Endothelial cell of umbilical vein (primary cell): Measurements from ENCODE around the gene TRMT44. TPM values are rescaled to one million over a fixed set of nuclear protein-coding genes. Genes with fewer than 3 reads are reported as not detected.

Experiments
- BruUV-seq: library from RNA; stranded (reverse); fragments of 400-500 nt; replicated peaks from 2 replicates; lab custom pipeline; 2021; lab: Mats Ljungman, UMichigan
- CTCF ChIA-PET: fragments of 300-600, 350-600 bp; sonication (Branson Sonifier 250); formaldehyde crosslinking; loops from one replicate; lab custom pipeline; 2021; ENCODE audit warnings: antibody characterized with exemption, inconsistent platforms; lab: Charles Lee
- POLR2A ChIA-PET: fragments of 300-600, 350-600 bp; sonication (Branson Sonifier 250); formaldehyde crosslinking; loops from one replicate; lab custom pipeline; 2021; ENCODE audit warnings: antibody characterized with exemption, inconsistent platforms; lab: Charles Lee
- DNase-seq: peaks from one replicate; pipeline ENCODE4 v3.0.0-alpha.2; 2011; ENCODE audit warnings: low read depth, low spot score
- FAIRE-seq: peaks from 2 replicates; lab custom pipeline; 2011; peaks lifted over from hg19 to GRCh38; lab: Jason Lieb, UNC
- H2AFZ ChIP-seq: 2 replicates; pipeline ENCODE4 v1.6.0; 2012; ENCODE audit warnings: low read depth, low read length, control low read depth, inconsistent platforms
- H3K27ac ChIP-seq: 2 replicates; pipeline ENCODE4 v1.5.1; 2011; ENCODE audit warnings: low read depth, mild to moderate bottlenecking, control low read depth, low read length, moderate library complexity; ENCODE audit not compliant: insufficient read depth
- H3K27me3 ChIP-seq, 2 experiments: 2 replicates each; pipeline versions ENCODE4 v1.6.0 to v1.6.1; 2011; ENCODE audit warnings: low read length in 2 of 2, mixed read lengths in 1 of 2; ENCODE audit not compliant: control insufficient read depth in 2 of 2, insufficient read depth in 2 of 2
- H3K36me3 ChIP-seq, 2 experiments: 2 replicates in 1 of 2; 3 replicates in 1 of 2; pipeline ENCODE4 v1.5.1; 2011; ENCODE audit warnings: low read length in 2 of 2, mild to moderate bottlenecking in 1 of 2, moderate library complexity in 1 of 2; ENCODE audit not compliant: control insufficient read depth in 2 of 2, insufficient read depth in 2 of 2; ENCODE audit errors: extremely low read depth in 1 of 2
- H3K4me1 ChIP-seq: 3 replicates; pipeline ENCODE4 v1.5.1; 2011; ENCODE audit warnings: mild to moderate bottlenecking, low read length; ENCODE audit not compliant: control insufficient read depth, insufficient read depth; ENCODE audit errors: extremely low read depth
- H3K4me2 ChIP-seq: 2 replicates; pipeline ENCODE4 v1.6.1; 2011; ENCODE audit warnings: low read length, control low read depth, mixed read lengths; ENCODE audit not compliant: insufficient read depth
- H3K4me3 ChIP-seq, 3 experiments: fragments of 200-600 bp in 1 of 3; sonication (generic), shearing (Covaris generic) in 1 of 3; replicated peaks in 1 of 3; 2 replicates each; pipeline ENCODE4 v1.5.1; 2011 to 2016; ENCODE audit warnings: control low read depth in 3 of 3, low read length in 3 of 3, mild to moderate bottlenecking in 2 of 3, inconsistent platforms in 1 of 3, low read depth in 1 of 3, moderate library complexity in 1 of 3; ENCODE audit not compliant: insufficient read depth in 1 of 3
- H3K79me2 ChIP-seq: 2 replicates; pipeline ENCODE4 v1.6.0; 2012; ENCODE audit warnings: low read length, inconsistent platforms; ENCODE audit not compliant: control insufficient read depth, insufficient read depth
- H3K9ac ChIP-seq: replicated peaks from 2 replicates; pipeline ENCODE3; 2011; ENCODE audit warnings: low read length, control low read depth; ENCODE audit not compliant: insufficient read depth; ENCODE audit errors: extremely low read depth
- H3K9me1 ChIP-seq: replicated peaks from 3 replicates; pipeline ENCODE4 v1.6.0; 2011; ENCODE audit warnings: mild to moderate bottlenecking, low read length; ENCODE audit not compliant: control insufficient read depth, insufficient read depth; ENCODE audit errors: extremely low read depth
- H3K9me3 ChIP-seq: replicated peaks from 2 replicates; pipeline ENCODE4 v1.5.1; 2012; ENCODE audit warnings: low read length, inconsistent platforms; ENCODE audit not compliant: control insufficient read depth, insufficient read depth
- H4K20me1 ChIP-seq: replicated peaks from 2 replicates; pipeline ENCODE3; 2011; ENCODE audit warnings: mild to moderate bottlenecking, low read length; ENCODE audit not compliant: control insufficient read depth, insufficient read depth; ENCODE audit errors: extremely low read depth
- FOS ChIP-seq: IDR thresholded peaks from 2 replicates; pipeline ENCODE4 v1.6.1; 2011; ENCODE audit warnings: mild to moderate bottlenecking, low read length, moderate library complexity, borderline replicate concordance; ENCODE audit not compliant: insufficient read depth
- GATA2 ChIP-seq: IDR thresholded peaks from 2 replicates; pipeline ENCODE4 v1.7.0; 2011; ENCODE audit warnings: low read depth, mild to moderate bottlenecking, moderate library complexity, mixed read lengths, low read length; ENCODE audit not compliant: insufficient read length, insufficient read depth
- dilution Hi-C: fragments of 300-500 bp; cut with MboI; formaldehyde crosslinking; loops from one replicate; pipeline ENCODE4 v1.15.0; 2019; ENCODE audit warnings: low sequenced_read_pairs; ENCODE audit not compliant: extremely low pct_ligation_motif_present
- intact Hi-C: fragments of 100-400 bp; cut with micrococcal nuclease; formaldehyde crosslinking; loops from one replicate; pipeline ENCODE4 v1.10.0; 2022
- polyA plus RNA-seq, 4 experiments: library from polyadenylated mRNA; depleted of rRNA in 3 of 4; stranded (reverse) in 3 of 4; unstranded in 1 of 4; fragments of >200 nt; gene quantifications; 2 replicates each; pipeline versions ENCODE4 v1.2.1 to v1.2.3, GENCODE V29; 2011 to 2012; ENCODE audit warnings: missing spikeins in 1 of 4
- total RNA-seq: library from RNA; stranded (reverse); gene quantifications from 2 replicates; pipeline ENCODE4 v1.2.3, GENCODE V29; 2021
- TF ChIP-seq, protein P1 (sequence below), 2 donors: IDR thresholded peaks; 1 replicate in 1 of 2; 2 replicates in 1 of 2; pipeline ENCODE4 v1.5.1; 2011; ENCODE audit warnings: low read length in 2 of 2, mild to moderate bottlenecking in 2 of 2, moderate library complexity in 2 of 2, control low read depth in 1 of 2, inconsistent platforms in 1 of 2, low read depth in 1 of 2; ENCODE audit not compliant: insufficient read depth in 1 of 2; ENCODE audit errors: extremely low read depth in 1 of 2

The TRMT44 gene
- total and polyA plus RNA-seq, 2 donors (not counting 3 experiments of a cell fraction or from before 2014, with no cell fraction given): 10.4 to 17.3 TPM

DNA sequence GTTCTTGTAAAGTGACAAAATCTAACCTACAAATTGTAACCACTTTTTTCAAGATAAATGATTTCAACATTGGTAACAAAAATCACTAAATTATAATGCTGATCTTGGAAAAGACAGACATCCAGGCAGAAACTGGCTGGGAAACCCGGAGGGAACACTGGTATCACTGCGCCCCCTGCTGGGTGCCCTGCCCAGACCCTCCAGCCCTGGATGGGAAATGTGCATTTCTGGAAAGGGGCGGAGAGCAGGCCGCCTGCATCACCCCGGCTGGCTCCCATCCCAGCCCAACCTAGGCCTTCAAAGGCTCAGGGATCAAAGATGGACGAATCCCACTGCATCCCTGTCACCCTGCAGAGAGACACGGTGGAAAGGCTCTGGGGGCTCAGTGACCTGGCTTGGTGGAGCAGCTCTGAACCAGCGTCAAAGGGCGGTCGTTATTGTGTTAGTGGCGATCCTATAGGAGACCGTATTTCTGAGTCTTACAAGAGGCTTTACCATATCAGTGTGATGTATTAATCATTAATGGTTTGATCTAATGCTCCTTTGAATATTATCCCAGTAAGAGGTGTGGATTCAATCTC, 37.3 kb upstream of the TRMT44 start:
- ChIA-PET CTCF (interaction anchor here (0.7 to 6.7 kb wide), 33 partner anchors 9 to 245 kb away, joined by 3 to 242 read pairs (median 6); partner anchors contain the start of gene HTRA3), POLR2A (interaction anchor here (0.8 to 1.5 kb wide), 2 partner anchors 134 to 158 kb away, joined by 3 read pairs; partner anchors contain the start of gene HTRA3)
- Histone ChIP-seq H2AFZ (no peak overlapping the region), H3K9me3 (no peaks in the 10 kb centered on the region), H3K4me3 (no peak overlapping the region), H3K27me3 (no peaks in the 10 kb centered on the region), H3K9me1 (no peaks in the 10 kb centered on the region), H3K9ac (no peak overlapping the region), H4K20me1 (no peaks in the 10 kb centered on the region), H3K27ac (peak overlapping the region; percentile 26), H3K4me1 (peaks cover 11% of the 10 kb centered on the region), H3K36me3 (peaks cover 0 to 15% of the 10 kb centered on the region in 2 experiments), H3K79me2 (no peaks in the 10 kb centered on the region), H3K4me2 (peak overlapping the region; percentile 57)
- intact Hi-C loops: loop anchor here (1.0 to 2.0 kb wide), 5 partner anchors 10 to 226 kb away; no protein-coding TSS in a partner anchor
- dilution Hi-C loops: no loop called here
- TF ChIP-seq FOS: no peak
- TF ChIP-seq, protein P1, sequence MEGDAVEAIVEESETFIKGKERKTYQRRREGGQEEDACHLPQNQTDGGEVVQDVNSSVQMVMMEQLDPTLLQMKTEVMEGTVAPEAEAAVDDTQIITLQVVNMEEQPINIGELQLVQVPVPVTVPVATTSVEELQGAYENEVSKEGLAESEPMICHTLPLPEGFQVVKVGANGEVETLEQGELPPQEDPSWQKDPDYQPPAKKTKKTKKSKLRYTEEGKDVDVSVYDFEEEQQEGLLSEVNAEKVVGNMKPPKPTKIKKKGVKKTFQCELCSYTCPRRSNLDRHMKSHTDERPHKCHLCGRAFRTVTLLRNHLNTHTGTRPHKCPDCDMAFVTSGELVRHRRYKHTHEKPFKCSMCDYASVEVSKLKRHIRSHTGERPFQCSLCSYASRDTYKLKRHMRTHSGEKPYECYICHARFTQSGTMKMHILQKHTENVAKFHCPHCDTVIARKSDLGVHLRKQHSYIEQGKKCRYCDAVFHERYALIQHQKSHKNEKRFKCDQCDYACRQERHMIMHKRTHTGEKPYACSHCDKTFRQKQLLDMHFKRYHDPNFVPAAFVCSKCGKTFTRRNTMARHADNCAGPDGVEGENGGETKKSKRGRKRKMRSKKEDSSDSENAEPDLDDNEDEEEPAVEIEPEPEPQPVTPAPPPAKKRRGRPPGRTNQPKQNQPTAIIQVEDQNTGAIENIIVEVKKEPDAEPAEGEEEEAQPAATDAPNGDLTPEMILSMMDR (IDR thresholded peaks at IDR 0.05; ENCODE audit: extremely low read depth in 1 of 2, insufficient read depth in 1 of 2, low read depth in 1 of 2, low read length in 2 of 2): peak; percentile 91 to 95
- FAIRE-seq (peak; percentile 92), DNase-seq (peak; percentile 80)
- no TSS peak for BruUV-seq

DNA sequence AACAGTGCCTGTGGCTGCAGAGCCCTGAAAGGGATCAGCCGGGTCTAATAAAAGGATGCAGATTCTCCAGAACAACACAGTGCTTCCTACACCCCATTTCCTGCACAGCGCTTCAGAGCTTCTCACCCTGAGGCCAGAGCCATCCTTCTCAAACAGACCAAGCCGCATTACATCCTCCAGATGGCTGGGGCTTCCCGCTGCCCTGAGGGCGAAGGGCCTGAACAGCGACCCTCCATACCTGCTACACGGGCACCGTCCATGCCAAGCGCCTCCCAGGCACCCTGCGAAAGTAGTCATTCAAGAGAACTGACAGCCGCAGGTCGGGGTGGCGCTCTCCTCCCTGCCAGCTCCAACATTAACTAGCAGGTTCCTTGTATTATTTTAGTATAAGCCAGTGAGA, 36.6 kb upstream of the TRMT44 start:
- Histone ChIP-seq H2AFZ (no peak overlapping the region), H3K4me3 (no peak overlapping the region), H3K27ac (no peak overlapping the region), H3K79me2 (no peaks in the 10 kb centered on the region), H3K9ac (no peak overlapping the region), H3K9me3 (no peaks in the 10 kb centered on the region), H3K4me1 (peaks cover 11% of the 10 kb centered on the region), H4K20me1 (no peaks in the 10 kb centered on the region), H3K36me3 (peaks cover 0 to 13% of the 10 kb centered on the region in 2 experiments), H3K4me2 (no peak overlapping the region), H3K9me1 (no peaks in the 10 kb centered on the region), H3K27me3 (no peaks in the 10 kb centered on the region)
- POLR2A ChIA-PET: no interaction called here
- intact Hi-C loops (loop anchor here (1.0 to 2.0 kb wide), 5 partner anchors 11 to 227 kb away; no protein-coding TSS in a partner anchor), dilution Hi-C loops (no loop called here)
- no TSS peak for BruUV-seq
- TF ChIP-seq GATA2: no peak
- FAIRE-seq (no peak), DNase-seq (no peak)
- CTCF ChIA-PET: interaction anchor here (1.0 to 6.7 kb wide), 11 partner anchors 10 to 227 kb away, joined by 3 to 242 read pairs (median 10); partner anchors contain the start of gene HTRA3
